Heart left ventricle (tissue), 16 donors: ENCODE measurements around the gene OXCT2. TPM values are rescaled to one million over a fixed set of nuclear protein-coding genes. Genes with fewer than 3 reads are reported as not detected.

ENCODE experiments used
- ATAC-seq, 4 donors: fragments of 200-7000 bp; cut with Tn5 transposase; one replicate each; pipeline ENCODE4 v1.9.1; 2020 to 2022; ENCODE audit warnings: moderate library complexity in 4 of 4, mild to moderate bottlenecking in 3 of 4, moderate number of reproducible peaks in 1 of 4
- DNase-seq, 5 donors: peaks; one replicate each; pipeline ENCODE4 v3.0.0-alpha.2; 2020
- H3K27ac ChIP-seq, 12 donors: fragments of 200-600 bp; sonication (generic) in 4 of 12; one replicate each; pipeline versions ENCODE4 v1.5.0 to v1.8.0; 2016 to 2022; ENCODE audit warnings: mild to moderate bottlenecking in 2 of 12
- H3K27me3 ChIP-seq, 9 donors: fragments of 200-600 bp; sonication (generic) in 2 of 9; one replicate each; pipeline versions ENCODE4 v1.5.1 to v1.8.0; 2016 to 2022; ENCODE audit warnings: mild to moderate bottlenecking in 3 of 9
- H3K36me3 ChIP-seq, 9 donors: fragments of 200-600 bp; sonication (generic) in 2 of 9; one replicate each; pipeline versions ENCODE4 v1.5.0 to v1.8.0; 2018 to 2022; ENCODE audit warnings: mild to moderate bottlenecking in 2 of 9
- H3K4me1 ChIP-seq, 12 donors: fragments of 200-600 bp; sonication (generic) in 4 of 12; one replicate each; pipeline versions ENCODE4 v1.5.0 to v1.8.0; 2016 to 2022; ENCODE audit warnings: mild to moderate bottlenecking in 3 of 12
- H3K4me3 ChIP-seq, 12 donors: fragments of 200-600 bp; sonication (generic) in 4 of 12; one replicate each; pipeline versions ENCODE4 v1.5.0 to v1.8.0; 2017 to 2022; ENCODE audit warnings: mild to moderate bottlenecking in 9 of 12, moderate library complexity in 4 of 12
- H3K9me3 ChIP-seq, 12 donors: fragments of 200-600 bp; sonication (generic) in 4 of 12; one replicate each; pipeline versions ENCODE4 v1.5.0 to v1.8.0; 2016 to 2022; ENCODE audit warnings: mild to moderate bottlenecking in 1 of 12
- POLR2A ChIP-seq, 2 donors: fragments of 450-650 bp; IDR thresholded peaks; one replicate each; pipeline ENCODE4 v1.6.1; 2017; ENCODE audit warnings: antibody characterized with exemption in 2 of 2, mild to moderate bottlenecking in 2 of 2, moderate library complexity in 2 of 2
- WGBS, 4 donors: extraction: QIAGEN DNeasy Blood & Tissue Kit in 2 of 4; methylation state at CpG; one replicate each; pipeline versions ENCODE4 v1.1.5 to v1.1.7; 2013 to 2018; 5-methylcytosine and 5-hydroxymethylcytosine counted together
- intact Hi-C, 10 donors: fragments of 100-400 bp; cut with DNase I; formaldehyde crosslinking; loops; one replicate each; pipeline versions ENCODE4 v1.11.1 to v1.14.2; 2022
- polyA plus RNA-seq, 2 donors: library from polyadenylated mRNA; stranded (reverse); fragments of 200-250 nt; gene quantifications; one replicate each; pipeline ENCODE4 v1.2.3, GENCODE V29; 2013
- total RNA-seq, 9 donors: library from RNA; depleted of rRNA in 2 of 9; stranded (reverse); fragments of >200 nt in 2 of 9; fragmentation: NEBNext Ultra II Directional in 3 of 9; extraction: Animal tissue kit (Norgen Biotek cat#: 25700) in 3 of 9; gene quantifications; one replicate each; pipeline versions ENCODE4 v1.1.0 to v1.2.4, GENCODE V29; 2016 to 2023
- TF ChIP-seq, protein P1 (sequence below), 12 donors: fragments of 200-600 bp; sonication (generic) in 4 of 12; IDR thresholded peaks; one replicate each; pipeline versions ENCODE4 v1.5.0 to v1.8.0; 2018 to 2022; ENCODE audit warnings: antibody characterized with exemption in 12 of 12, mild to moderate bottlenecking in 5 of 12
- donor health status: ischemic (EF 13 %, LVEDD 7.1; RV severe dilation, severe dysfunction).
- donor health status: healthy with polysubstance abuse.
- donor health status: DM: no; HTN: yes; CAD: no.
- donor health status: DM: no; HTN: no; CAD: no.
- donor health status: ischemic (EF 25% LVEDD 6.9; RV normal size, moderate dysfunction).
- donor health status: ischemic (EF 25% LVEDD 5.7; RV mildly dilated, moderate dysfunction).
- donor health status: healthy.
- donor health status: DM: yes; HTN: yes; CAD: no.
- donor health status: ischemic (EF 35%, LVEDD 5.7; RV mildly dilated, moderate dysfunction).
- donor health status: nonischemic (EF 11% LVEDD 7.7; RV severe dilation, severe dysfunction).
- donor health status: DM: yes; HTN: yes; CAD: no.
- donor health status: PGD.
- donor health status: ischemic (EF 29% LVEDD 5.4; RV normal size, mild dysfunction).
- donor health status: nonischemic (EF 23%, LVEDD 6.1; RV moderate dilation, normal function).

The OXCT2 gene
- total and polyA plus RNA-seq, 11 donors, result 0.75 to 7.5 (median 2.7) TPM

DNA sequence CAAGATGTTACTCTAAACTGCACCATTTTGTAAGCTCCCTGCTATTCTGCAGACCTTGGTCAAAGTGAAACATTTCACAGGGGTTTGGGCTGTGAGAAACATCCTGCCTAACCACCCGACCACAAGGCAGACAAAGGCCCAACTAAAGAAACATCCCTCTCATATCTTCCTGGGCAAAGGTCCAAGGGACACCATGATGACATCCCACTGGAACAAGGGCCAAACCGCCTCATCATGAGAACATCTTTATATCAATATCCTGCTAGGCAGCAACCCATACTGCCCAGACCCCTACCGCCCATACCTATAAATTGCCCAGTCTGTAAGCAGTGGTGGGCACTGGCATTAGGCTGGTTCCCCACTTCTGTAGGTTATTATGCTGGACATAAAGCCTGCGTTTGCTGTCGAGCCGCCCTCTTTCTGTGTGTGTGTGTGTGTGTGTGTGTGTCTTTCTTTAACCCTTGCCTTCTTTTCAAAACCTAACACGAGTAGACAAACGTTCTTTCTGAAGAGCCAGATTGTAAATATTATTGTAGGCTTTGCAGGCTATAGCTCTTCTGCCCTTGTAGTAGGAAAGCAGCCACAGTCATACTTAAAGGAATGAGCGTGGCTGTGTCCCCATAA lies 33.5 kb downstream of the OXCT2 start:
- no peak overlapping the region for H3K4me3 ChIP-seq
- H3K9me3 ChIP-seq, result no peaks in the 10 kb centered on the region
- intact Hi-C loops, result loop anchor here in 1 of 10 donors (10.0 kb wide), 1 partner anchor 643 kb away; no protein-coding TSS in a partner anchor
- WGBS, 4 donors, result 72 to 82% (median 79%) methylated on average over 9 of the region's 9 CpGs
- DNase-seq (no peak), ATAC-seq (no peak)
- H3K36me3 ChIP-seq, result peaks cover 0 to 27% (median 25%) of the 10 kb centered on the region in 9 donors
- peaks cover 0 to 23% (median 9%) of the 10 kb centered on the region in 9 donors for H3K27me3 ChIP-seq
- TF ChIP-seq, protein P1, sequence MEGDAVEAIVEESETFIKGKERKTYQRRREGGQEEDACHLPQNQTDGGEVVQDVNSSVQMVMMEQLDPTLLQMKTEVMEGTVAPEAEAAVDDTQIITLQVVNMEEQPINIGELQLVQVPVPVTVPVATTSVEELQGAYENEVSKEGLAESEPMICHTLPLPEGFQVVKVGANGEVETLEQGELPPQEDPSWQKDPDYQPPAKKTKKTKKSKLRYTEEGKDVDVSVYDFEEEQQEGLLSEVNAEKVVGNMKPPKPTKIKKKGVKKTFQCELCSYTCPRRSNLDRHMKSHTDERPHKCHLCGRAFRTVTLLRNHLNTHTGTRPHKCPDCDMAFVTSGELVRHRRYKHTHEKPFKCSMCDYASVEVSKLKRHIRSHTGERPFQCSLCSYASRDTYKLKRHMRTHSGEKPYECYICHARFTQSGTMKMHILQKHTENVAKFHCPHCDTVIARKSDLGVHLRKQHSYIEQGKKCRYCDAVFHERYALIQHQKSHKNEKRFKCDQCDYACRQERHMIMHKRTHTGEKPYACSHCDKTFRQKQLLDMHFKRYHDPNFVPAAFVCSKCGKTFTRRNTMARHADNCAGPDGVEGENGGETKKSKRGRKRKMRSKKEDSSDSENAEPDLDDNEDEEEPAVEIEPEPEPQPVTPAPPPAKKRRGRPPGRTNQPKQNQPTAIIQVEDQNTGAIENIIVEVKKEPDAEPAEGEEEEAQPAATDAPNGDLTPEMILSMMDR (IDR thresholded peaks at IDR 0.05), result no peak
- no peak for TF ChIP-seq POLR2A (IDR thresholded peaks at IDR 0.05)
- H3K27ac ChIP-seq, result peak overlapping the region in 1 of 12 donors; percentile 39
- H3K4me1 ChIP-seq, result peaks cover 0 to 21% (median 14%) of the 10 kb centered on the region in 12 donors

DNA sequence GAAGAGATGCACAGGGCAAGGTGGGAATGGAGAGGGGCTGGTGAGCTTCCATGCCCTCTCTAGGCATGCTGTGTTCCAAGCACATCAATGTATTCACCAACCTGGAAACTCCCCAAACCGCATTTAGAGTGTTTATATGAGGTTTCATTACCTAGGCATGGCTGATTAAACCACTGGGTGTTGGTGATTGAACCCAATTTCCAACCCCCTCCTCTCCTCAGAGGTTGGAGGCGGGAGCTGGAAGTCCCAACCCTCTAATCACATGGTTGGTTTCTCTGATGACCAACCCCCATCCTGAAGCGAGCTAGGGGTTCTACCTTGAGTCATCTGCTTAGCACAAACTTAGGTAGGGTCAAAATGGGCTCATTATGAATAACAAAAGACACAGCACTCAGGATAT lies 35.4 kb downstream of the OXCT2 start:
- Histone ChIP-seq H3K4me3 (no peak overlapping the region), H3K36me3 (peaks cover 0 to 8% (median 6%) of the 10 kb centered on the region in 9 donors), H3K9me3 (no peaks in the 10 kb centered on the region), H3K4me1 (peaks cover 0 to 21% (median 14%) of the 10 kb centered on the region in 12 donors), H3K27ac (no peak overlapping the region), H3K27me3 (peaks cover 0 to 39% (median 9%) of the 10 kb centered on the region in 9 donors)
- DNase-seq (no peak), ATAC-seq (no peak)
- TF ChIP-seq, protein P1 (IDR thresholded peaks at IDR 0.05), result no peak
- intact Hi-C loops, result loop anchor here in 1 of 10 donors (10.0 kb wide), 1 partner anchor 641 kb away; no protein-coding TSS in a partner anchor
- WGBS, 4 donors, result 56 to 86% (median 73%) methylated on average over 3 of the region's 3 CpGs

DNA sequence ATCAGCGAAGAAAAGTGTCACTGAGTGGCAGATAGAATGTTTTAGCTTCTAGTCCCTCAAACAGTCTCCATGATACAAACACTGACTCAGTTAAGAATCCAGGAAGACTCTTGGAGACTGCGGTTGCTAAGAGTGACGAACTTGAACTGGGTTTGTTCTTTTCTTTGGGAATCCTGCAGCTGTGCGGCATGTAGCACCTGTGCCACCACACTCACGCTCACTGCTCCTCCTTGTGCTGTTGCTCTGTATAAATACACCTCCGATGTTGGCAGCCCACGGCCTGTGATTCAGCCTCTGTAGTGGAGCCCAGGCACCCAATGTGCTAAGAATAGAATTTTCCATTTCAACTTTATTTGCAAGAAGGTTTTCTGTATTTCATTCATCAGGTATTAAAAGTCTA lies 38.0 kb downstream of the OXCT2 start:
- DNase-seq, result peak in 3 of 5 donors; percentile 49 to 68 (median 64)
- no peak for TF ChIP-seq POLR2A (IDR thresholded peaks at IDR 0.05)
- TF ChIP-seq, protein P1 (IDR thresholded peaks at IDR 0.05), result no peak
- no peak overlapping the region for H3K4me3 ChIP-seq
- H3K27me3 ChIP-seq, result peaks cover 0 to 65% (median 15%) of the 10 kb centered on the region in 9 donors
- intact Hi-C loops, result loop anchor here in 1 of 10 donors (10.0 kb wide), 1 partner anchor 638 kb away; no protein-coding TSS in a partner anchor
- WGBS, 4 donors, result 46 to 63% (median 57%) methylated on average over 7 of the region's 7 CpGs
- peak overlapping the region in 1 of 12 donors; percentile 12 for H3K27ac ChIP-seq
- H3K4me1 ChIP-seq, result peaks cover 0 to 9% (median 1%) of the 10 kb centered on the region in 12 donors
- no peaks in the 10 kb centered on the region for H3K36me3 ChIP-seq
- ATAC-seq, result peak; percentile 75 to 89 (median 82)
- H3K9me3 ChIP-seq, result no peaks in the 10 kb centered on the region

DNA sequence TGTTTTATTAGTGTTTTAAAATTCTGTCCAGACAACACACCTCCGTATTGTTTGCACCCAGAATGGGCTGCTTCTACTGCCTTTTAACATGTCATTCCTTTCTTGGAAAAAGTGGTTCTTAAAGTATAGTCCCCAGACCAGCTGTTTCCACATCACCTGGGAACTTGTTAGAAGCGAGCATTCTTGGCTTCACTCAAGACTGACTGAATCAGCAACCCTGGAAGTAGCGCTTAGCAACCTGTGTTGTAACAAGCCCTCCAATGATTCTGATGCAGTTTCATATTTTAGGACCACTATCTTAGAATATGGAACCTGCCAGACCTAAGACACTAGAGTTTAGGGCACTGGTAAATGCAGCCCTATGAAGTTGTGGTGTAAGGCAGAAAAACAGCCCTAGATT lies 38.4 kb downstream of the OXCT2 start:
- intact Hi-C loops, result loop anchor here in 1 of 10 donors (10.0 kb wide), 1 partner anchor 638 kb away; no protein-coding TSS in a partner anchor
- peaks cover 0 to 9% (median 0%) of the 10 kb centered on the region in 12 donors for H3K4me1 ChIP-seq
- H3K36me3 ChIP-seq, result no peaks in the 10 kb centered on the region
- 63 to 79% (median 69%) methylated on average over 3 of the region's 3 CpGs for WGBS, 4 donors
- TF ChIP-seq, protein P1 (IDR thresholded peaks at IDR 0.05), result no peak
- TF ChIP-seq POLR2A (IDR thresholded peaks at IDR 0.05), result no peak
- no peak overlapping the region for H3K4me3 ChIP-seq
- H3K27ac ChIP-seq, result no peak overlapping the region
- DNase-seq (no peak), ATAC-seq (peak in 1 of 4 donors; percentile 16)
- H3K27me3 ChIP-seq, result peaks cover 0 to 69% (median 19%) of the 10 kb centered on the region in 9 donors
- H3K9me3 ChIP-seq, result no peaks in the 10 kb centered on the region
